ENCODE results near the gene MAPK6.

- TF ChIP-seq CTCF (IDR thresholded peaks at IDR 0.05; ENCODE audit: insufficient read depth, low read depth, low read length), result no peak
- TF ChIP-seq EZH2 (IDR thresholded peaks at IDR 0.05; ENCODE audit: insufficient read depth, low read length), result no peak
Measured at GRCh38 chr15:52013151-52013791, 5.7 kb upstream of the MAPK6 start.
